GM18907 (cell line): Measurements from ENCODE around the gene PHPT1.
"Not testable (repeated sequence)": the region's sequence is repeated elsewhere in the genome, so short reads cannot be mapped to it uniquely, and the experiment has no call there.

ENCODE experiments used
- ATAC-seq: cut with Tn5 transposase; IDR thresholded peaks from one replicate; pipeline ENCODE4 v1.9.1; 2021; ENCODE audit warnings: mild to moderate bottlenecking, moderate library complexity; ENCODE audit not compliant: unreplicated experiment

The PHPT1 gene

DNA sequence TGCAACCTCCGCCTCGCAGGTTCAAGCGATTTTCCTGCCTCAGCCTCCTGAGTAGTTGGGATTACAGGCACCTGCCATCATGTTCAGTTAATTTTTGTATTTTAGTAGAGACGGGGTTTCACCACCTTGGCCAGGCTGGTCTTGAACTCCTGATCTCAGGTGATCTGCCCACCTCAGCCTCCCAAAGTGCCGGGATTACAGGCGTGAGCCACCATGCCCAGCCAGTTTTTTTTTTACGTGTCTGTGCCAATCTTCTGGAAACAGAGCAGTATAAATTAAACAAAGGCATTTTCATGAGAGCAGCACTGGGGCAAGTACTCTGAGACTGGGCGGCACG lies 33.7 kb downstream of the PHPT1 start:
- ATAC-seq: not testable (repeated sequence)

DNA sequence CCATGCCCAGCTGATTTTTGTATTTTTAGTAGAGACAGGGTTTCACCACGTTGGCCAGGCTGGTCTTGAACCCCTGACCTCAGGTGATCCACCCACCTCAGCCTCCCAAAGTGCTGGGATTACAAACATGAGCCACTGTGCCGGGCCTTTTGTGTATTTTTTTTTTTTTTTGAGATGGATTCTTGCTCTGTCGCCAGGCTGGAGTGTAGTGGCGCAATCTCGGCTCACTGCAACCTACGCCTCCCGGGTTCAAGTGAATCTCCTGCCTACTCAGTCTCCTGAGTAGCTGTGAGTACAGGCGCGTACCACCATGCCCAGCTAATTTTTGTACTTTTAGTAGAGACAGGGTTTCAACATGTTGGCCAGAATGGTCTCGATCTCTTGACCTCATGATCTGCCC lies 34.5 kb downstream of the PHPT1 start:
- ATAC-seq: not testable (repeated sequence)

- peak; percentile 77 for ATAC-seq
These were observed 36.9 kb downstream of the PHPT1 start, which contains the start of gene TRAF2 for GRCh38 chr9:136885950-136886578. Gene TRAF2 (plus strand): TSS chr9:136886516. CDS start chr9:136898741, 12,225 bp downstream.

DNA sequence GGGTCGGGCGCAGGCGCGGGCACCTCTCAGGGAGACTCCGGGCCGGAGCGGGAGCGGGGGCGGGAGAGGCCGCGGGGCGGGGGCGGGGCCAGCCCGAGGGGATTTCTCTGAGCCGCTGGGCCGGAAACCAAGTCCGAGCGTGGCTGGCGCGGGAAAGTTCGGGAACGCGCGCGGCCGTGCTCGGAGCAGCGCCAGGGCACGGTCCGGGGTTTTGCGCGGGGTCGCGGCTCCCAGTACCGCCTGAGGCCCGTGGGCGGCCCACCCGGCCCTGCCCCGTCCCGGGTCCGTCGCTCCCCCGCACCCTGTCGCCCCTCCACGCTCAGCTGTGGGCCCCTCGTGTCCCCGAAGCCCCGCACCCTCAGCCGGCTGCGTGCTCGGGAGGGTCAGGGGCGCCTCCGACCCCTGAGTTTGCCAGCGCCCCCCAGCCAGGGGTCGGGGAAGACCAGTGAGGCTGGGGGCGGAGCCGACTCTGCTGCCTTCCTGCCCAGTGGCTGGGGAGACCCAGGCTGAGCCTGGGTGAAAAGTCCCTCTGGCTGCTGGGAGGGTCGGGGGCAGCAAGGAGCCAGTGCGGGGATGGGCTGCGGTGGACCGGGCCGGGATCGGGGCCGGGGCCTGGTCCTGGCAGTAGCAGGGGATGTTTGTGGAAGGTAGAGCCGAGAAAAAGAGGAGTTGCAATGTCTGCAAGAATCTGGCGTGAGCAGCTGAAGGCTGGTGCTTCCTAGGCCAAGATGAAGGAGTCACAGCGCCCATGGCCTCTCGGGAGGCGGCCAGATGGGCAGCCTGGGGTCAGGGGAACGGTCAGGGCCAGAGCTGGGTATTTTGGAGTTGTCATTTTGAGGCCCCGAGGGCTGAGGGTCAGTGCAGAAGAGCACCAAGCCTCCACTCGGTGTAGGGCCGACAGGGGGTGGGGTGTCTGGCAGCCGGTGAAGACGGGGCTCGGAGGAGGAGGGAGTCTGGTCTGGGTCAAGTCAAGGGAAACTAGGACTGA lies 37.7 kb downstream of the PHPT1 start:
- peak; percentile 28 for ATAC-seq

- ATAC-seq: no peak
These were observed 39.2 kb downstream of the PHPT1 start for GRCh38 chr9:136888454-136888853.

- no peak for ATAC-seq
These were observed 40.6 kb downstream of the PHPT1 start for GRCh38 chr9:136889858-136890257.

- no peak for ATAC-seq
These were observed 41.5 kb downstream of the PHPT1 start for GRCh38 chr9:136890661-136891060.

DNA sequence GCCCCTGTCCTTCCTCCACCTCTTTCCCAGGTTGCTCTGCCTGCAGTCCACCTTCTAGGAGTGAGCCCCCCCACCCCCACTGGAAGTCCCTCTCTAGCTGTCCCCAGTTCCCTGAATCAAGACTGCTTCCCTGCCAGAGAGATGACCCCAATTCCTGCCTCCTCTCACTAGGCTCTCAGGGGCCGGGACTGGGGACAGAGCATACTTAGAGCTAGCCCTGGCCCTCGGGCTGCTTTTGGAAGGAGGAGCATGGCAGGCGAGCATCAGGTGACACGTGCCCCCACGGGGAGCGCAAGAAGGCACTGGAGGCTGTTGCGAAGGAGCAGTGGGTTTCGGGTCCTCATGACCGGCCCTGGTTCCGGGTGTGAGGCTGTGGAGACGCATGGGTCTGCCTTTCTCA lies 46.8 kb downstream of the PHPT1 start:
- no peak for ATAC-seq

DNA sequence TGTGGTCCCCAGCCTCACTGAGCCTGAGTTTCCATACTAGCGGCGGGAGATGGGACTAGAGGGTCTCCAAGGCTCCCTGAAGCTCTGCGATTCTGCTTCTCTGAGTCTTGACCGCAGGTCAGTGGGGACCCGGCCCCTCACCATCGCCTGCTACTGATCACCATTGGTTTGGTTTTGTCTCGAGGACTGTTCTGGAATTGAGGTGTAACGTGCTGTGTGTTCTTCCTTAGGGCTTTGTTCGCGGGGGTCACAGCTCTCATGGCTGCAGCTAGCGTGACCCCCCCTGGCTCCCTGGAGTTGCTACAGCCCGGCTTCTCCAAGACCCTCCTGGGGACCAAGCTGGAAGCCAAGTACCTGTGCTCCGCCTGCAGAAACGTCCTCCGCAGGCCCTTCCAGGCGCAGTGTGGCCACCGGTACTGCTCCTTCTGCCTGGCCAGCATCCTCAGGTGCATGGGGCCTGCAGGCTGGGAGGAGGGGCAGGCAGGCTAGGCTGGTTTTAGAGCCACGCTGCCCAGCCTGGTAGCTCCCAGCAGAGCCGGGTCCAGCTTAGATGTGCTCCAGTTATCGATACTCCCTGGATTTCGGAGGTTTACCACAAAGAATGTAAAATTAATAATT lies 49.4 kb downstream of the PHPT1 start:
- no peak for ATAC-seq

- peak; percentile 28 for ATAC-seq
These were observed 50.0 kb downstream of the PHPT1 start for GRCh38 chr9:136899196-136899595.

GRCh38 chr9:136900556-136900955 lies 51.3 kb downstream of the PHPT1 start:
- no peak for ATAC-seq
